HEK293 (cell line): ENCODE data around the gene EBLN1.

Source experiments
- BCL11A ChIP-seq: fragments of 450-650 bp; formaldehyde crosslinking; IDR thresholded peaks from 2 replicates; pipeline ENCODE4 v1.5.1; 2016; ENCODE audit warnings: low read depth, missing biosample characterization, missing genetic modification characterization
- CTCF ChIP-seq: fragments of 450-650 bp; formaldehyde crosslinking; IDR thresholded peaks from 2 replicates; pipeline ENCODE4 v1.5.1; 2016; ENCODE audit warnings: missing biosample characterization, missing genetic modification characterization
- YY1 ChIP-seq: fragments of 450-650 bp; formaldehyde crosslinking; IDR thresholded peaks from 2 replicates; pipeline ENCODE4 v1.5.1; 2018; ENCODE audit warnings: missing biosample characterization, missing genetic modification characterization
- ZFHX2 ChIP-seq: fragments of 450-650 bp; formaldehyde crosslinking; conservative IDR thresholded peaks from 2 replicates; pipeline ENCODE4 v1.5.1; 2016; ENCODE audit warnings: missing biosample characterization, missing genetic modification characterization
- ZNF324 ChIP-seq: fragments of 450-650 bp; formaldehyde crosslinking; IDR thresholded peaks from 2 replicates; pipeline ENCODE4 v1.5.1; 2016; ENCODE audit warnings: missing biosample characterization, missing genetic modification characterization
- ZNF623 ChIP-seq: fragments of 450-650 bp; formaldehyde crosslinking; IDR thresholded peaks from 2 replicates; pipeline ENCODE4 v1.5.1; 2016; ENCODE audit warnings: missing biosample characterization, missing genetic modification characterization
- ZSCAN5A ChIP-seq: fragments of 450-650 bp; formaldehyde crosslinking; IDR thresholded peaks from 2 replicates; pipeline ENCODE4 v1.5.1; 2016; ENCODE audit warnings: missing biosample characterization, missing genetic modification characterization

GRCh38 chr10:22159979-22160378 lies 57.8 kb downstream of the EBLN1 start:
- TF ChIP-seq YY1 (tag by site-specific recombination) (no peak), ZFHX2 (tag by site-specific recombination) (no peak), BCL11A (no peak), ZNF623 (tag by site-specific recombination) (no peak), ZSCAN5A (tag by site-specific recombination) (no peak), ZNF324 (no peak), CTCF (tag by site-specific recombination) (no peak)
